OCI-LY1 (cell line): ENCODE measurements around the gene ENPEP.
"Not testable (repeated sequence)": the region's sequence is repeated elsewhere in the genome, so short reads cannot be mapped to it uniquely, and the experiment has no call there.

Source experiments
- EZH2 ChIP-seq: fragments of 200-600 bp; sonication (generic), shearing (Covaris generic); IDR thresholded peaks from 2 replicates; pipeline ENCODE4 v1.8.0; 2017; ENCODE audit warnings: borderline replicate concordance, mixed run types, mild to moderate bottlenecking, antibody characterized with exemption, low read length, moderate library complexity, mixed read lengths
- TF ChIP-seq, protein P1 (sequence below): fragments of 200-600 bp; sonication (generic), shearing (Covaris generic); IDR thresholded peaks from 2 replicates; pipeline ENCODE4 v1.5.1; 2017; ENCODE audit warnings: mild to moderate bottlenecking, antibody characterized with exemption, low read length, moderate library complexity, mixed read lengths

DNA sequence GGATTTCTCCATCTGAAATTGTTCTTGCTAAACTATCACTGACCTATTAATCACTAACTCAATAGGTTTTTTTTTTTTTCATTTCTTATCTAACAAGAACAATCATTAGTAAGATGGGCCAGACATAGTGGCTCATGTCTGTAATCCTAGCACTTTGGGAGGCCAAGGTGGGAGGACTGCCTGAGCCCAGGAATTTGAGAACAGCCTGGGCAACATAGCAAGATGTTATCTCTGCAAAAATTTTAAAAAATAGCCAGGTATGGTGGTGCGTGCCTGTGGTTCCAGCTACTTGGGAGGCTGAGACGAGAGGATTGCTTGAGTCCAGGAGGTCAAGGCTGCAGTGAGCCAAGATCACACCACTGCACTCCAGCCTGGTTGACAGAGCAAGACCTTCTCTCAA, 100.7 kb downstream of the ENPEP start:
- TF ChIP-seq, protein P1, sequence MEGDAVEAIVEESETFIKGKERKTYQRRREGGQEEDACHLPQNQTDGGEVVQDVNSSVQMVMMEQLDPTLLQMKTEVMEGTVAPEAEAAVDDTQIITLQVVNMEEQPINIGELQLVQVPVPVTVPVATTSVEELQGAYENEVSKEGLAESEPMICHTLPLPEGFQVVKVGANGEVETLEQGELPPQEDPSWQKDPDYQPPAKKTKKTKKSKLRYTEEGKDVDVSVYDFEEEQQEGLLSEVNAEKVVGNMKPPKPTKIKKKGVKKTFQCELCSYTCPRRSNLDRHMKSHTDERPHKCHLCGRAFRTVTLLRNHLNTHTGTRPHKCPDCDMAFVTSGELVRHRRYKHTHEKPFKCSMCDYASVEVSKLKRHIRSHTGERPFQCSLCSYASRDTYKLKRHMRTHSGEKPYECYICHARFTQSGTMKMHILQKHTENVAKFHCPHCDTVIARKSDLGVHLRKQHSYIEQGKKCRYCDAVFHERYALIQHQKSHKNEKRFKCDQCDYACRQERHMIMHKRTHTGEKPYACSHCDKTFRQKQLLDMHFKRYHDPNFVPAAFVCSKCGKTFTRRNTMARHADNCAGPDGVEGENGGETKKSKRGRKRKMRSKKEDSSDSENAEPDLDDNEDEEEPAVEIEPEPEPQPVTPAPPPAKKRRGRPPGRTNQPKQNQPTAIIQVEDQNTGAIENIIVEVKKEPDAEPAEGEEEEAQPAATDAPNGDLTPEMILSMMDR = not testable (repeated sequence)
- not testable (repeated sequence) for TF ChIP-seq EZH2
